PC-3 (cell line): ENCODE results near the gene SKOR1. TPM values are rescaled to one million over a fixed set of nuclear protein-coding genes. Genes with fewer than 3 reads are reported as not detected.

ENCODE experiments used
- ATAC-seq: fragments of 200-7000 bp; cut with Tn5 transposase; 2 replicates; pipeline ENCODE4 v1.9.1; 2020; ENCODE audit warnings: mild to moderate bottlenecking, moderate library complexity
- BruUV-seq: library from RNA; stranded (reverse); fragments of 400-500 nt; replicated peaks from 2 replicates; lab custom pipeline; 2021; lab: Mats Ljungman, UMichigan
- CTCF ChIA-PET: fragments of 300-600 bp; sonication (Branson Sonifier 250); formaldehyde crosslinking; loops from one replicate; lab custom pipeline; 2022; ENCODE audit warnings: antibody characterized with exemption; lab: Charles Lee
- POLR2A ChIA-PET: fragments of 300-600 bp; sonication (Branson Sonifier 250); formaldehyde crosslinking; loops from one replicate; lab custom pipeline; 2022; ENCODE audit warnings: antibody characterized with exemption; ENCODE audit not compliant: unreplicated experiment; lab: Charles Lee
- DNase-seq: peaks from one replicate; pipeline ENCODE4 v3.0.0-alpha.2; 2015
- H2AFZ ChIP-seq: fragments of 300-600 bp; sonication (generic); 2 replicates; pipeline ENCODE4 v1.6.0; 2016; ENCODE audit warnings: antibody characterized with exemption, low read length
- H3F3A ChIP-seq: fragments of 300-600 bp; sonication (generic); one replicate; pipeline ENCODE4 v1.6.0; 2017; ENCODE audit warnings: antibody characterized with exemption, low read length, control low read depth, mild to moderate bottlenecking; ENCODE audit not compliant: unreplicated experiment
- H3K27ac ChIP-seq: fragments of 300-600 bp; sonication (generic); 2 replicates; pipeline ENCODE4 v1.5.1; 2016; ENCODE audit warnings: mild to moderate bottlenecking, low read length
- H3K27me3 ChIP-seq: fragments of 300-600 bp; sonication (generic); 2 replicates; pipeline ENCODE4 v1.6.1; 2016; ENCODE audit warnings: low read length, mixed read lengths
- H3K36me3 ChIP-seq: fragments of 300-600 bp; sonication (generic); 2 replicates; pipeline ENCODE4 v1.6.1; 2016; ENCODE audit warnings: low read depth, mixed run types, low read length, mixed read lengths
- H3K4me1 ChIP-seq: fragments of 300-600 bp; sonication (generic); 2 replicates; pipeline ENCODE4 v1.5.1; 2016; ENCODE audit warnings: low read length; ENCODE audit not compliant: insufficient read depth
- H3K4me2 ChIP-seq: fragments of 300-600 bp; sonication (generic); 2 replicates; pipeline ENCODE4 v1.6.0; 2016; ENCODE audit warnings: low read length
- H3K4me3 ChIP-seq: fragments of 300-600 bp; sonication (generic); 2 replicates; pipeline ENCODE4 v1.5.1; 2016; ENCODE audit warnings: mild to moderate bottlenecking, low read length, mixed read lengths
- H3K79me2 ChIP-seq: fragments of 300-600 bp; sonication (generic); 2 replicates; pipeline ENCODE4 v1.6.1; 2017; ENCODE audit warnings: low read length, mixed read lengths
- H3K9ac ChIP-seq: fragments of 300-600 bp; sonication (generic); 2 replicates; pipeline ENCODE4 v1.6.0; 2016; ENCODE audit warnings: mild to moderate bottlenecking, low read length
- H3K9me2 ChIP-seq: fragments of 300-600 bp; sonication (generic); replicated peaks from 2 replicates; pipeline ENCODE4 v1.6.1; 2016; ENCODE audit warnings: mixed run types, low read length, mixed read lengths
- H3K9me3 ChIP-seq: fragments of 300-600 bp; sonication (generic); 2 replicates; pipeline ENCODE4 v1.6.1; 2016; ENCODE audit warnings: low read length, mixed read lengths
- H4K20me1 ChIP-seq: fragments of 300-600 bp; sonication (generic); 2 replicates; pipeline ENCODE4 v1.6.1; 2016; ENCODE audit warnings: low read length, mixed read lengths
- EZH2 ChIP-seq: fragments of 300-600 bp; sonication (generic); IDR thresholded peaks from one replicate; pipeline ENCODE4 v1.6.1; 2017; ENCODE audit warnings: antibody characterized with exemption, mild to moderate bottlenecking, low read length; ENCODE audit not compliant: unreplicated experiment
- EZH2phosphoT487 ChIP-seq: fragments of 300-600 bp; sonication (generic); IDR thresholded peaks from 2 replicates; pipeline ENCODE4 v1.6.1; 2018; ENCODE audit warnings: mild to moderate bottlenecking, antibody characterized with exemption, low read length, borderline replicate concordance
- intact Hi-C: fragments of 100-400 bp; cut with micrococcal nuclease; formaldehyde crosslinking; loops from 2 replicates; pipeline ENCODE4 v1.9.0; 2023
- total RNA-seq: library from RNA; depleted of rRNA; stranded (reverse); fragments of >200 nt; gene quantifications from 2 replicates; pipeline ENCODE4 v1.2.3, GENCODE V29; 2014
- TF ChIP-seq, protein P1 (sequence below): fragments of 300-600 bp; sonication (generic); conservative IDR thresholded peaks from 2 replicates; pipeline ENCODE4 v1.5.1; 2017; ENCODE audit warnings: antibody characterized with exemption, low read depth, mild to moderate bottlenecking, low read length

Gene SKOR1
- total RNA-seq, 1 experiment from 2014 or later: 0.11 TPM

DNA sequence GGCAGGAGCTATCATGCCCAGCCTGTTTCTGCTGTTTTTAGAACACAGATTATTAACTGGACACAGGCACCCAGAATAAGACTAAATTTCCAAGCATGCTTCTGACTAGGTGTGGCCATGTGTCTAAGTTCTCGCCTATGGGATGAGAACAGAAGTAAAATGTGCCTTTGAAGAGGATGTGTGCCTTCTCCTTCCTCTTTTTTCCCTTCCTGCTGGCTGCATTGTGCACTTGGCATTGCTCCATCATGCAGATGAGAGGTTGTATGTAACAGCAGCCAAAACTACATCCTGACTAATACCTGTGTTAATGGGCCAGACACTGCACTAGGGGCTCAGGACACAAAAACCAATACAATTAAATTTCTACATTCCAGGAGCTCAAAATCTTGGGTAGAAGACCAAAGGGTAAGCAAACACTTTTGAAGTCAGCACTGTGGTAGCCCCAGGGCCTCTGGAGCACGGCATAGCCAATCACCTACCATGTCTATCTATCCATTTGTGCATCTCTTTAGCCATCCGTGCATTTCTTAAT lies 55.4 kb downstream of the SKOR1 start:
- H3K27me3 ChIP-seq: no peaks in the 10 kb centered on the region
- H3K9ac ChIP-seq: no peak overlapping the region
- peaks cover 16% of the 10 kb centered on the region for H3K4me1 ChIP-seq
- TF ChIP-seq, protein P1, sequence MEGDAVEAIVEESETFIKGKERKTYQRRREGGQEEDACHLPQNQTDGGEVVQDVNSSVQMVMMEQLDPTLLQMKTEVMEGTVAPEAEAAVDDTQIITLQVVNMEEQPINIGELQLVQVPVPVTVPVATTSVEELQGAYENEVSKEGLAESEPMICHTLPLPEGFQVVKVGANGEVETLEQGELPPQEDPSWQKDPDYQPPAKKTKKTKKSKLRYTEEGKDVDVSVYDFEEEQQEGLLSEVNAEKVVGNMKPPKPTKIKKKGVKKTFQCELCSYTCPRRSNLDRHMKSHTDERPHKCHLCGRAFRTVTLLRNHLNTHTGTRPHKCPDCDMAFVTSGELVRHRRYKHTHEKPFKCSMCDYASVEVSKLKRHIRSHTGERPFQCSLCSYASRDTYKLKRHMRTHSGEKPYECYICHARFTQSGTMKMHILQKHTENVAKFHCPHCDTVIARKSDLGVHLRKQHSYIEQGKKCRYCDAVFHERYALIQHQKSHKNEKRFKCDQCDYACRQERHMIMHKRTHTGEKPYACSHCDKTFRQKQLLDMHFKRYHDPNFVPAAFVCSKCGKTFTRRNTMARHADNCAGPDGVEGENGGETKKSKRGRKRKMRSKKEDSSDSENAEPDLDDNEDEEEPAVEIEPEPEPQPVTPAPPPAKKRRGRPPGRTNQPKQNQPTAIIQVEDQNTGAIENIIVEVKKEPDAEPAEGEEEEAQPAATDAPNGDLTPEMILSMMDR: no peak
- TF ChIP-seq EZH2 (no peak), EZH2phosphoT487 (no peak)
- no peak overlapping the region for H3K4me2 ChIP-seq
- POLR2A ChIA-PET: no interaction called here
- intact Hi-C loops: no loop called here
- H3F3A ChIP-seq: no peaks in the 10 kb centered on the region
- H3K9me2 ChIP-seq: no peaks in the 10 kb centered on the region
- no peak overlapping the region for H3K4me3 ChIP-seq
- no TSS peak for BruUV-seq
- no peaks in the 10 kb centered on the region for H3K36me3 ChIP-seq
- no peaks in the 10 kb centered on the region for H4K20me1 ChIP-seq
- CTCF ChIA-PET: no interaction called here
- H3K27ac ChIP-seq: no peak overlapping the region
- no peak overlapping the region for H2AFZ ChIP-seq
- DNase-seq (peak; percentile 52), ATAC-seq (peak; percentile 44)
- no peaks in the 10 kb centered on the region for H3K79me2 ChIP-seq
- no peaks in the 10 kb centered on the region for H3K9me3 ChIP-seq

DNA sequence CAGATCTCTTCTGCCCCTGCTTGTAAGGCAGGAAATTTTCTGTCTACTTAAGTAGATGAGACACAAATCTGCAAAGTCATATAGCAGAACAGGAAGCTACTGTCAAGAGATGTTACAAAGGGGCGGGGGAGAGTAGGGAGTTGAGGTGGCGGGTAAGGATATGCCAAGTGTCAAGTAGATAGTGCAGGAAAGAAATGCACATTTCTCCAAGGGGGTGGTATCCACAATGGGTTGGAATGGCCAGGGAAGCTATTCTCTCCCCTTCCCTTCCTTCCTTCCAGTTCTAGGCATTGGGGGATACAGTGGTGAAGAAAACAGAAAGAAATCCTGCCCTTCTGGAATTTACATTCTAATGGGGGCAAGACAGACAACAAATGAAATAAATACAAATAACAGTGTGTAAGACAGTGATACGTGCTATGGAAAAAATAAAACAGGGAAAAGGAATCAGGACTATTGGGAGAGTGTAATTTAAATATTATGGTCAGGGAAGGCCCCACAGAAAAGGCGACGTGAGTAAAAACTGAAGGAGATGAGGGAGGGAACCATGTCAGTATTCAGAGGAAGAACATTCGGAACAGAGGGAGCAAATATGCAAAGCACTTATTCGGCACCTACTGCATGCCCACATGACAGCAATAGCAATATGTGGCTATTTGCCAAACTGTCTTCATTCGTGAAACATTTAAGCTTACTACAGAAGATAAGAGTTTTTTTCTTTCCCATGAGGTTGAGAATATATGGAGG lies 57.4 kb downstream of the SKOR1 start:
- H3K9me3 ChIP-seq: no peaks in the 10 kb centered on the region
- POLR2A ChIA-PET: no interaction called here
- no peak overlapping the region for H2AFZ ChIP-seq
- H3F3A ChIP-seq: no peaks in the 10 kb centered on the region
- no peaks in the 10 kb centered on the region for H3K36me3 ChIP-seq
- BruUV-seq: no TSS peak
- H3K9me2 ChIP-seq: no peaks in the 10 kb centered on the region
- peaks cover 16% of the 10 kb centered on the region for H3K4me1 ChIP-seq
- H3K9ac ChIP-seq: no peak overlapping the region
- ATAC-seq (no peak), DNase-seq (no peak)
- H3K27ac ChIP-seq: no peak overlapping the region
- CTCF ChIA-PET: no interaction called here
- H3K27me3 ChIP-seq: no peaks in the 10 kb centered on the region
- H3K4me2 ChIP-seq: no peak overlapping the region
- intact Hi-C loops: no loop called here
- H4K20me1 ChIP-seq: no peaks in the 10 kb centered on the region
- no peak overlapping the region for H3K4me3 ChIP-seq
- TF ChIP-seq EZH2phosphoT487: no peak
- TF ChIP-seq, protein P1: no peak
- no peak for TF ChIP-seq EZH2
- H3K79me2 ChIP-seq: no peaks in the 10 kb centered on the region

DNA sequence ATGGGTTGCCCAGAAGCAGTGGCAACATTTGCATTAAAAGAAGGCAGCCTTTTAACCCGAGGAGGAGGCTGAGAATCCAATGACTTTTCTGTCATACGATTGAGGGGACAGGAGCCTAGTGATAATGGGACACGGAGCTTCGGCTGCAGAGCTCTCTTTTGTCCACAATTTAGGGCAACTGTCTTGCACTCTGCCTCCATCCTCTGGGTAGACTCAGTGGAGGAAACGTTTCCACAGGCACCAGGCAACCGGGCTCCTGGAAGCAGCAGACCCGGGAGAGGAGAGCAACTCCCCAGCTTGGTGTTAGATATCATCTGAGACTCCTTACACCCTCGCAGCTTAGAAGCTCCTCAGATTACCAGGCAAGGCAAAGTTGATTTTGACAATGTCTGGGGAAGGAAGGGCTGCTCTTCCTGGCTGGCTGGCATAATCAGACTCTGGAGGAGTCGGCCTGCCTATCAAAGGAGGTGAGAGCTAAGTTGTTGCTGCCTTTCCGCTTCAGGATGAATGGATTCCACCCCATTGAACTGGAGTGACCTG lies 58.0 kb downstream of the SKOR1 start:
- no peak for DNase-seq
- Histone ChIP-seq H3K4me3 (no peak overlapping the region), H3K9me3 (no peaks in the 10 kb centered on the region), H3K4me1 (peaks cover 16% of the 10 kb centered on the region), H3K9me2 (no peaks in the 10 kb centered on the region), H3K27ac (no peak overlapping the region), H3K36me3 (no peaks in the 10 kb centered on the region), H3K27me3 (no peaks in the 10 kb centered on the region), H4K20me1 (no peaks in the 10 kb centered on the region), H3K4me2 (no peak overlapping the region), H3F3A (no peaks in the 10 kb centered on the region), H3K79me2 (no peaks in the 10 kb centered on the region), H3K9ac (no peak overlapping the region), H2AFZ (no peak overlapping the region)
- TF ChIP-seq EZH2 (no peak), EZH2phosphoT487 (no peak)
- TF ChIP-seq, protein P1: no peak
- ChIA-PET CTCF (no interaction called here), POLR2A (no interaction called here)
- no TSS peak for BruUV-seq
- intact Hi-C loops: no loop called here
- no peak for ATAC-seq
